Glomerular endothelial cell (primary cell): ENCODE results near the gene KMT2C. TPM values are rescaled to one million over a fixed set of nuclear protein-coding genes. Genes with fewer than 3 reads are reported as not detected.
"Not testable (repeated sequence)": the region's sequence is repeated elsewhere in the genome, so short reads cannot be mapped to it uniquely, and the experiment has no call there.

Experiments
- DNase-seq: peaks from one replicate; pipeline ENCODE4 v3.0.0-alpha.2; 2011; ENCODE audit warnings: low read depth, low spot score; ENCODE audit errors: extremely low read depth
- total RNA-seq: library from RNA; depleted of rRNA; stranded (reverse); fragments of >200 nt; gene quantifications from 2 replicates; pipeline ENCODE4 v1.2.3, GENCODE V29; 2015

KMT2C gene
- total RNA-seq: 30.1 and 50.6 TPM in 2 replicates

- no peak for DNase-seq
Measured at GRCh38 chr7:152435384-152436110, at the start of gene KMT2C. Gene KMT2C, minus strand, starts transcription at chr7:152436003. Its CDS starts 217 bp downstream, at chr7:152435786.

- no peak for DNase-seq
Measured at GRCh38 chr7:152481082-152481481, 45.3 kb upstream of the KMT2C start.

- DNase-seq: no peak
Measured at GRCh38 chr7:152480664-152481063, 44.9 kb upstream of the KMT2C start.

GRCh38 chr7:152479595-152479994, 43.8 kb upstream of the KMT2C start:
- no peak for DNase-seq

- DNase-seq: no peak
Measured at GRCh38 chr7:152478140-152478539, 42.3 kb upstream of the KMT2C start.

GRCh38 chr7:152477079-152477478, 41.3 kb upstream of the KMT2C start:
- DNase-seq: no peak

- no peak for DNase-seq
Measured at GRCh38 chr7:152476551-152476950, 40.7 kb upstream of the KMT2C start.

GRCh38 chr7:152471023-152471620, 35.3 kb upstream of the KMT2C start:
- not testable (repeated sequence) for DNase-seq

GRCh38 chr7:152470251-152471022, 34.6 kb upstream of the KMT2C start:
- DNase-seq: not testable (repeated sequence)

GRCh38 chr7:152469576-152469975, 33.8 kb upstream of the KMT2C start:
- not testable (repeated sequence) for DNase-seq

GRCh38 chr7:152467225-152467624, 31.4 kb upstream of the KMT2C start:
- DNase-seq: no peak

GRCh38 chr7:152465119-152465387, 29.2 kb upstream of the KMT2C start:
- no peak for DNase-seq

GRCh38 chr7:152464312-152465118, 28.7 kb upstream of the KMT2C start:
- no peak for DNase-seq

GRCh38 chr7:152463709-152464311, 28.0 kb upstream of the KMT2C start:
- peak; percentile 64 for DNase-seq

GRCh38 chr7:152462995-152463708, 27.3 kb upstream of the KMT2C start:
- DNase-seq: no peak

GRCh38 chr7:152459724-152460251, 24.0 kb upstream of the KMT2C start:
- DNase-seq: no peak

- no peak for DNase-seq
Measured at GRCh38 chr7:152451356-152451755, 15.6 kb upstream of the KMT2C start.

GRCh38 chr7:152445386-152446008, 9.7 kb upstream of the KMT2C start:
- DNase-seq: not testable (repeated sequence)

- DNase-seq: no peak
Measured at GRCh38 chr7:152443586-152443985, 7.8 kb upstream of the KMT2C start.
